ENCODE measurements around the gene UHRF2. TPM values are rescaled to one million over a fixed set of nuclear protein-coding genes. Genes with fewer than 3 reads are reported as not detected.
A peak's percentile ranks its signal among the peaks of the same experiment; 100 is the strongest.

Gene UHRF2
- total RNA-seq, 1 experiment from 2014 or later = 45.2 TPM

DNA sequence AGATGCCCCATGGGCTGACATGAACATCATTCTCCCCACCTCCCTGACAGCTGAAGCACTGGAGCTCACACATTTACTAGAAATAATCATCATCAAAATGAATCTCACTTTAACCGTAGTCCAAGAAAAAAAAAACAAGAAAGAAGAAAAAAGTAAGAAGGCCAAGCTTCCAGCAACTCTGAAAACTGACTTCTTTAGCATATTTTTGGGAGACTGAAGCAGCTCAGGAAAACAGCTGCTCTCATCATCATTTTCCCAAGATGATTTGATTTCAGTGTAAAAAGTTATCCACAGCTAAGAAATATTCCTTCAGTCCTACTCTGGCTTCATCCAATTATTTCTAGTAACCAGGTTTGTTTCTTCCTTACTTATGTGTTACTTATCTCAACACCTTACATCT is 140.9 kb downstream of the UHRF2 start:
- Histone ChIP-seq H2AK5ac (ENCODE audit: insufficient read length, low read length) (no peak overlapping the region), H3K56ac (ENCODE audit: insufficient read length, low read depth, low read length) (no peak overlapping the region), H3K23ac (ENCODE audit: insufficient read length, low read depth, low read length) (no peak overlapping the region), H3K9me3 (ENCODE audit: control insufficient read depth, low read depth, low read length) (no peaks in the 10 kb centered on the region), H4K91ac (ENCODE audit: insufficient read length, low read depth, low read length) (no peak overlapping the region), H3K4ac (ENCODE audit: low read depth, low read length) (no peak overlapping the region), H3K18ac (ENCODE audit: insufficient read length, low read depth, low read length) (no peak overlapping the region), H3K23me2 (ENCODE audit: insufficient read length, low read depth, low read length, poor library complexity, severe bottlenecking) (no peaks in the 10 kb centered on the region), H3K27ac (ENCODE audit: insufficient read length, low read depth, low read length) (no peak overlapping the region), H2BK120ac (ENCODE audit: low read depth, low read length, poor library complexity, severe bottlenecking) (no peak overlapping the region), H3K9ac (ENCODE audit: extremely low read depth, insufficient read length, low read length) (no peak overlapping the region), H2BK20ac (ENCODE audit: low read depth, low read length, poor library complexity, severe bottlenecking) (no peak overlapping the region), H4K8ac (replicated peaks; ENCODE audit: insufficient read length, low read depth, low read length) (no peak overlapping the region), H3K27me3 (ENCODE audit: insufficient read depth, low read length) (no peaks in the 10 kb centered on the region), H2BK5ac (ENCODE audit: insufficient read length, low read length) (no peak overlapping the region), H4K5ac (ENCODE audit: insufficient read length, low read depth, low read length) (no peak overlapping the region), H3K4me1 (ENCODE audit: insufficient read depth, low read length) (no peaks in the 10 kb centered on the region; the same call in 1 of the 2 replicates), H2AFZ (ENCODE audit: low read length) (no peak overlapping the region), H2BK12ac (ENCODE audit: insufficient read length, low read depth, low read length) (no peak overlapping the region), H3T11ph (ENCODE audit: low read length) (no peak overlapping the region), H2BK15ac (ENCODE audit: low read depth, low read length) (no peak overlapping the region), H3K14ac (ENCODE audit: insufficient read depth, low read length) (no peak overlapping the region), H3K4me2 (ENCODE audit: insufficient read depth, insufficient read length, low read length) (no peak overlapping the region), H3K79me1 (ENCODE audit: insufficient read depth, low read depth, low read length, poor library complexity, severe bottlenecking) (no peaks in the 10 kb centered on the region), H3K79me2 (ENCODE audit: insufficient read depth, low read length) (no peaks in the 10 kb centered on the region), H4K20me1 (ENCODE audit: control insufficient read depth, insufficient read depth, insufficient read length) (no peaks in the 10 kb centered on the region)
- Mint-ChIP-seq H3K9me3 (no peaks in the 10 kb centered on the region), H3K36me3 (ENCODE audit: insufficient read depth in 1 of 3, low read depth in 3 of 3) (peaks cover 38 to 66% (median 42%) of the 10 kb centered on the region in 3 experiments; a peak in 6 of 7 replicates), H3K4me3 (no peak overlapping the region), H3K4me1 (peaks cover 16 to 28% of the 10 kb centered on the region in 2 experiments), H3K27ac (peak overlapping the region in 1 of 3 experiments; percentile 91; a peak in 1 of 7 replicates), H3K27me3 (ENCODE audit: low read depth) (no peaks in the 10 kb centered on the region)
- WGBS (ENCODE audit: extremely low coverage, insufficient read length, low lambda C conversion rate) = no CpG with 5 or more reads among the region's 1 CpG
- TF ChIP-seq, protein P1, sequence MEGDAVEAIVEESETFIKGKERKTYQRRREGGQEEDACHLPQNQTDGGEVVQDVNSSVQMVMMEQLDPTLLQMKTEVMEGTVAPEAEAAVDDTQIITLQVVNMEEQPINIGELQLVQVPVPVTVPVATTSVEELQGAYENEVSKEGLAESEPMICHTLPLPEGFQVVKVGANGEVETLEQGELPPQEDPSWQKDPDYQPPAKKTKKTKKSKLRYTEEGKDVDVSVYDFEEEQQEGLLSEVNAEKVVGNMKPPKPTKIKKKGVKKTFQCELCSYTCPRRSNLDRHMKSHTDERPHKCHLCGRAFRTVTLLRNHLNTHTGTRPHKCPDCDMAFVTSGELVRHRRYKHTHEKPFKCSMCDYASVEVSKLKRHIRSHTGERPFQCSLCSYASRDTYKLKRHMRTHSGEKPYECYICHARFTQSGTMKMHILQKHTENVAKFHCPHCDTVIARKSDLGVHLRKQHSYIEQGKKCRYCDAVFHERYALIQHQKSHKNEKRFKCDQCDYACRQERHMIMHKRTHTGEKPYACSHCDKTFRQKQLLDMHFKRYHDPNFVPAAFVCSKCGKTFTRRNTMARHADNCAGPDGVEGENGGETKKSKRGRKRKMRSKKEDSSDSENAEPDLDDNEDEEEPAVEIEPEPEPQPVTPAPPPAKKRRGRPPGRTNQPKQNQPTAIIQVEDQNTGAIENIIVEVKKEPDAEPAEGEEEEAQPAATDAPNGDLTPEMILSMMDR (conservative IDR thresholded peaks at IDR 0.05) = no peak
- DNase-seq = no peak

Other genes starting within 250 kb of the UHRF2 start
- gene IL33, start 197.4 kb upstream of the UHRF2 start, total RNA-seq (2021) = not detected in 2 replicates
- not detected in 2 replicates for gene TPD52L3, start 84.8 kb upstream of the UHRF2 start, total RNA-seq (2021)
- gene GLDC, start 232.5 kb downstream of the UHRF2 start, total RNA-seq (2021) = 74.4 and 74.6 TPM in 2 replicates